ENCODE results near the gene AGPAT2.

Gene AGPAT2

DNA sequence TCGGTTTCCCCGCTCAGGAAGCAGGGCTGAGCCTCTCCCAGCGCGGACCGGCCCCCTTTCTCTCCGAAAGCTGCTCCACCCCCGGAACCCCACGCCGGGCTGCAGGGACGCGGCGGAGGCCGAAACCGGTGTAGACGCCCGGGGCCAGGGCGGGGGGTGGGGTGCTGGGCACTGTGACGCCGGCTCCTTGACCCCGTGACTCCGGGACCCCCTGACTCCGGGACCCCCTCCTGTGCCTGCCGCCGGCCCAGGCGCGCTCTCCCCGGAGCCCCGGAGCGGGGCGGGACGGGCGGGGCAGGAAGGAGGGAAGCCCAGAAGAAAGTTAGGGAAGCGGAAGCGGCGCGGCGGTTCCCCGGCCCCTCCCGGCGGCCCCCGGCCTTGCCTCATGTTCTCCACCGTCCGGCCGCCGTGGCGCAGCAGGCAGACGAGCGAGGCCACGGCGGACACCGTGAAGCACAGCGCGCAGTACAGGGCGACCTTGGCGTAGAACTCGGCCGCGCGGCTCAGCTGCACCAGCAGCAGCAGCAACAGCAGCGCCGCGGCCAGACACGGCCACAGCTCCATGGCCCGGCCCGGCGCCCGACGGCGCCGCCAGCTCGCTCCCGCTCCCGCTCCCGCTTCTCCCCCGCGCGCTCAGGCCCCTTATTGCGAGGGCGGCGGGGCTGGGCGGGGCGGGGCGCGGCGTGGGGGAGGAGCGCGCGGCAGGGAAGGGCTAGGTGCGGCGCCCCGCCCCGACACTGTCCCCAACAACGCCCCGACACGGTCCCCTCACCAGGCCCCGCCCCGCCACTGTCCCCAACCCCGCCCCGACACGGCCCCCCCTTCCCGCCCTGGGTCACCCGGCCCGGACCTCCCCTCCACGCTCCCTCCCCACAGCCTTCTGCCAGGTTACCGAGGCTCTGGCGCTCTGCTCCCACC, at the start of gene AGPAT2:
Gene AGPAT2 (minus strand): TSS at position 664 of the 918 bp plus-strand sequence. CDS start 100 bp downstream, at position 564.
- no peak for DNase-seq (ENCODE audit: low spot score)

DNA sequence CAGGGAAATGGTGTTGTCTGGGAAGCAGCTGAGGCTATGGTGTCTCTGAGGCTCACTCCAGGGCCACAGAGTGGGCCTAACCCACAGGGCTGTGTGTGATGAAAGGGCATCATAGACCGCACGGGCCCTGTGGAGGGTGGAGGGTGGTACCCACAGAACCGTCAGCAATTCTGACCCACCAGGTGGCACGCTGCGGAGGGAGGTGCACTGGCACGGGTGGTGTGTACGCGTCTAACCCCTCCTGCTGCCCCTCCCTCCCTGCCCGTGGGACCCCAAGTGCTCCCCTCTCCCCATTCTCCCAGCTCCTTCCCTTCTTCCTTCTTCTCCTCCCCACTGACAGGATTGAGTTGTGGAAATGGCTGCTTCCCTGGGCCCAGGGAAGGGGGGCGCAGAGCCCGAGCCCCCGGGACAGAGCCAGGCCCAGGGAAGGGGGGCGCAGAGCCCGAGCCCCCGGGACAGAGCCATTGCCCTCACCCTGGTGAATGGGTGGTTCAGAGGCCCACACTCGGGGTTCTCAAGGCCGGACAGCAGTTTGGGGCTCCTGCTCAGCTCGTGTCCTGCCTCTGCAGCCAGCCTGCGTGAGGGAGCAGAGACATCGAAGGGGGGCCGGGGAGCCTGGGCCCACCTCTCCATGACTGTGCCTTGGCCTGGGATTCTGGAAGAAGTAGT, 48.7 kb upstream of the AGPAT2 start:
- no peak for DNase-seq (ENCODE audit: low spot score)

DNA sequence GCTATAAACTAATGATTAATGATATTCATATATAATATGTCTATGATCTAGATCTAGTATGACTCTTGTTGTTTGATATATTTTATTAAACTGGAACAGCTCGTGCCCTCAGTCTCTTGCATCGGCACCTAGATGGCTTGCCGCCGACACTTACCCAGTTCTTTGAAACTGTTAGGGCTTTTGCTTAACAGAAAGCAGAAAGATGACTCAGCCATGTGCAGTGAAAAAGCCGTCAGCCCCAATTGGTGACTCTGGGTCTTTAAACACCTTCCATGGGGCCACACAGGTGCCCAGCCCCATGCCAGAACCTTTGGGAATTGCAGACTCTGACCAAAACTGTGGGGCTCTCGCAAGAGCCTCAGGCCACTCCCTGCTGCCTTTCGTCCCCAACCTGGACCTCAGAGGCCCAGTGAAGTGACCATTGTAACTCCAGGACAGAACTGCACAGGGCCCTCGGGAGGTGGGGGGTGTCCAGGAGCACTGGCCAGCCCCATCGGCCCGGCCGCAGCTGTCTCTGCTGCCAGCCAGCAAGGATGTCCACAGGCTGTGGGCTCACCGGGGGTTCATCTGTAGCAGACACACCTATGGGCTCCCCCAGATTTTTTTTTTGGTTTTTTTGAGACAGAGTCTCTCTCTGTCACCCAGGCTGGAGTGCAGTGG, 47.7 kb upstream of the AGPAT2 start:
- no peak for DNase-seq (ENCODE audit: low spot score)

DNA sequence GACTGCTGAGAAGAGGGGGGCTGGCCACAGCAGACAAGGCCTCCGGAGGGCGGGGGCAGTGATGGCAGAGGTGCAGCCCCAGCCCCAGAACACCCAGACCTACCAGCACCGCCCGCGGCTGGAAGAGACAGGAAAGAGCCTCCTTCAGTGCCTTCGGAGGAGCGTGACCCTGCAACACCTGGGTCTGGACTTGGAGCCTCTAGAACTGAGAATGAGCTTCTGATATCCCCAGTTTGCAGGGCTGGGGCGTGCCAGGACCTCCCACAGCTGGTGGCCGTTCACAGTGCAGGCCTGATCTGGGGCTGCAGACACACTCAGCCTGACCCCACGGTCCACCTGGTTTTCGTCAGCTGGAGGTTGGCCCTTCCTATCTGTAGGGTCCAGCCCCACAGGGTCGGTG, 46.4 kb upstream of the AGPAT2 start:
- no peak for DNase-seq (ENCODE audit: low spot score)

DNA sequence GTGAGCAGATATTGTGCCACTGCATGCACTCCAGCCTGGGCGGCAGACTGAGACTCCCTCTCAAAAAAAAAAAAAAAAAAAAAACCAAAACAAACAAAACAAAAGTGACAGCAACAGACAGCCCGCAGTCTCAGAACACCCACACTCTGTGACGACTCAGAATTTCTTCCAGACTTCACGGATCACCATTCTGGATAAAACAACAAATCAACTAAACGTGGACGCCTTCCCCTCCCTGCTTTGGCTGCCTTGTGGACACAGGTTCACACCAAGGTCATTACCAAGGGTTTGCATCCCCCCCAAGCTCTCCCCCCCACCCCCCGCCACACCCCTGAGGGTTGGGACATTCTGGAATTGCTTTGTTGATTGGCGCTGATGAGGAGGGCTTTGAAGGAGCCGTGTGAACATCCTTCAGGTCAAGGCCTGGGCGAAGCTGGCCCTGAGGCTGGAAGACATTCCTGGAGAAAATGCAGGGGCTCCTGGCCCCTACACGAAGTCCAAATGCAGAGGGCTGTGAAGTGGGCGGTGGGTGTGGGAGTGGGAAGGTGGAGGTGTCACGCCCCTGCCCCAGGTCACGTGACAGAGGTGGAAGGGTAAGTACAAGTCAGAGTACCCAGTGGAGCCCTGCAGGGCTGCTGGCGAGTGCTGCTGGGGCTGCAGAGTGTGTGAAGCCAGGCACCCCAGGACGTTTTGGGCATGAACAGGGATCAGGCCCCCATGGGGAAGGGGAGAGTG, 45.4 kb upstream of the AGPAT2 start:
- no peak for DNase-seq (ENCODE audit: low spot score)

DNA sequence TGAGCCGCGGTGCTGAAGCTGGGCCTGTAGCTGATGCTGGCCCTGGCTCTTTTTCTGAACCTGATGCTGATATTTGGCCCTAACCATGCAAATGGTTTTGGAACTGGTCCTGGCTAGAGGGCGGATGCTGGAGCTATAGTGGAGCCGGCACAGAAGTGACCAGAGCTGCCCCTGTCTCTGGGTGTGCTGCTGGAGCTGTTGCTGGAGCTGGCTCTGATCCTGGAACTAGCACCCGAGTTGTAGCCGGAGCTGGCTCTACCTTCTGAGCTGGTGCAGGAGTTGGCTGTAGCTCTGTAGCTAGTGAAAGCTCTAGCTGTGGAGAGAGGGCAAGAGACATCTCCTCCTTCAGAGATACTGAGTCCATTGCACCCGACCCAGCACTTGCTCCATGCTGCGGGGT, 42.7 kb upstream of the AGPAT2 start:
- no peak for DNase-seq (ENCODE audit: low spot score)

DNA sequence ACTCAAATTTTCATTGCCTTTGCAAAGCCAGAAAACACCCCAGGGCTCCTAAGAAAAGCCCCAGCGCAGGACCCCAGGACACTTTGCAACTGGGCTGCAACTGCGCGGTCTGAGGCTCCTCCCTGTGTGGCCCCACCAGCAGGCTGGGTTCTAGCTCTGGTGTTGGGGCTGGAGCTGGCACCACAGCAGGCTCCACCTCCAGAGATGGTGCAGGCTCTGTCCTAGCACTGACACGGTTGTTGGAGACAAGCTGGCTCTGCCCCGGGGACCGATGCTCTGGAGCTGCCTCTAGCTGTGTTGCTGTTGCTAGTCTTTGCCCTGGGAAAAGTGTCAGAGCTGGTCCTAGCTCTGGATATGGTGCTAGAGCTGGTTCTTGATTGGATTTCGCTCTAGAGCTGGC, 41.9 kb upstream of the AGPAT2 start:
- no peak for DNase-seq (ENCODE audit: low spot score)

DNA sequence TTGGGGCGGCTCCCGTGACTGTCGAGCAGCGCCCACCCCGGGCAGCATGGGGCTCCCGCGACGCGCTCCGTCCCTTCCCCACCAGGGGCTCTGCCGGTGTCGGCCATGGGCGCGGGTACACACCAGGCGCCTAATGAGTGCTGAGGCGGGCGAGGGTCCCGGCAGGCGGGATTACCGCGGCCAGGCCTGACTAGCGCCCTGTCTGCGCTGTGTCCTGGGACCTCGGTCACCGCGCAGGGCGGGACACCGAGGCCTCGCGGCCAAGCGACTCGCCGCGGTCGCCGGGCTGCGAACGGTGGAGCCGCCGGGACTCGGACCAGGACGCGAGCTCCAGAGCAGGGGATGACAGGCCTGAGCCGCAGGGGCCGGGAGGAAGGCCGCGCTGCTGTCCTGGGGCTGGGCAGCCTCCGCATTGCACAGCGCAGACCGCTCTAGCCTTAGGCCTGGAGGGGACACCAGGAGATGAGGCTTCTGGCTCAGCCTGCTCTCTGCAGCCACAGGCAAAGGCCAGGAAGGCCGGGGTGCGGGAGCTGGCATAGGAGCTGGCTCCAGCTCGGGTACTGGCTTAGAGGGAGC, 41.4 kb upstream of the AGPAT2 start:
- no peak for DNase-seq (ENCODE audit: low spot score)

DNA sequence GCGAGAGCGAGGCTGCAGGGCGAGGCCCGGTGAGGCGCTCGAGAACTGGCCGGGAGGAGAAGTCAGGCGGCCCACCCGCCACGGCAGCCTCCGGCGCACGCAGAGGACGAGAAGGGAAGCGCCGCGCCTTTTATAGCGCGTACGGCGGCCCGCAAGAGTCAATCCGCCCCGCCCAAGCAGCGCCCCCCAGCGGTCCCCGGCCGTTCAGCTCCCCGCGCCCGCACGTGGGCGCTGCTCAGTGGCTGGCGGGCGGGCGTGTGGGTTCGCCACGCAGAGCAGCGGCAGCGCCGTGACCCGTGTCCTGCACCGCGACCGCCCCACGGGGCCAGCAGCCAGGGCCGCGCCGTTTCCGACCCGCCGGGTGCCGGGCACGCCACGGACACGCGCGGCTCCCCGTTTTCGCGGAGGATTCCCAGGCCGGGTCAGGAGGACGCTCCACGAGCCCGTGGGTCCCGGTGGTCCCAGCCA, 40.9 kb upstream of the AGPAT2 start:
- DNase-seq (ENCODE audit: low spot score), result peak; percentile 64

DNA sequence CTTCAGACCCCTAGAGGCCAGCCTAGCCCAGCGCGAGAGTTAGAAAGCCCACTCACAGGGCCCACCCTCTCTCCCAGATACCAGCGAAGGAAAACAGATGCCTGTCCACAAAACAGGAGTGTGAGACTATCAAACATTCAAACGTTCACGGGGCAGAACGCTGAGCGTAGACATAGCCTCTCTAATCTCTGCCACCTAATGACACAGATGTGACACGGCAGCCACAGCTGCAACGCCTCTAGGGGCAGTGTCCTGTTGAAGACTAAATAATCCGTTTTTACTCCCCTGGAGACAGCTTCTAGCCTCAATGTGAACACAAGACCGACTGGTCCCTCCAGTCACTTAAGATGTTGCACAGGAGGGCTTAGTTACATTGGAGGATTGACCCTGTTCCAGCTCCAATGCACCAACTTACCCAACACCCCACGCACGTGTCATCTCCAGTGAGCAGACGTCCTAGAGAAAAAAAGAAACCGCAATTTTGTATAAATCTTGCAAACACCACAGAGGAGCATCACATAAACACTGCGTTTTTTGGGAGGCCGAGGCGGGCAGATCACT, 39.5 kb upstream of the AGPAT2 start:
- no peak for DNase-seq (ENCODE audit: low spot score)

DNA sequence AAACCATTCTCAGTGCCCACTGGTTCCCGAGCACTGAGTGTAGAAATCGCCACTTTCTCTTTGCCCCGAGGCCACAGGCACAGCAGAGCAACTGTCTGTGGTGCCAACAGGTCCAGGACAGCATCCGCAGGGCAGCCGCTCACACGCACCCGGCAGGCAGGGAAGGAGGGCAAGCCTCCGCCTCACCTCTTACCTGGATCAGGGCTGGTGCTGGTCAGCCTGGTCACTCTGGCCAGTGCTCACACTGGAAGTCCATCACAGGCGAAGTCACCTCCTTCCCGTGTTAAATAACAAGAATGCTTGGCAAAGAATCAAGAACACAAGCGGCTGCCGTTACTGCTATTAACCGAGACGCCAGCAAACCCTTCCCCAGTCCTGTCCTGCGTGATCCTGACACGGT, 38.9 kb upstream of the AGPAT2 start:
- no peak for DNase-seq (ENCODE audit: low spot score)

DNA sequence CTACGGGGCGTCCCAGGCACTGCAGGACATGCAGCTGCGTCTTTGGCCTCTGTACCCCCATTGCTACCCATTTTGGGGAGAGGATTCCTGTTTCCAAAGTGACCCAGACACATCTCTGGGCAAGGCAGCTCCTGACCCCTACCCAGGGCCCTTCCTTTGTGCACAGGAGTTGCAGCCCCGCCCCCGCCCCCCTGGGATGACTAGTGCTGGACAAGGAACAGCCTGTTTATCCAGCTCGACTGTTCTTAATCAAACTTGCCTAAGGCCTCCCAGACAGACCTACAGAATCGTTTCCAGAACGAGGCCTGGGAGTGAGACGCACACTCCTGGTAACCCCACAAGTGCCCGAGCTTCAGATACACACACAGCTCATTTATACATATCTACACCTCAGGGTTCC, 38.4 kb upstream of the AGPAT2 start:
- DNase-seq (ENCODE audit: low spot score), result no peak

DNA sequence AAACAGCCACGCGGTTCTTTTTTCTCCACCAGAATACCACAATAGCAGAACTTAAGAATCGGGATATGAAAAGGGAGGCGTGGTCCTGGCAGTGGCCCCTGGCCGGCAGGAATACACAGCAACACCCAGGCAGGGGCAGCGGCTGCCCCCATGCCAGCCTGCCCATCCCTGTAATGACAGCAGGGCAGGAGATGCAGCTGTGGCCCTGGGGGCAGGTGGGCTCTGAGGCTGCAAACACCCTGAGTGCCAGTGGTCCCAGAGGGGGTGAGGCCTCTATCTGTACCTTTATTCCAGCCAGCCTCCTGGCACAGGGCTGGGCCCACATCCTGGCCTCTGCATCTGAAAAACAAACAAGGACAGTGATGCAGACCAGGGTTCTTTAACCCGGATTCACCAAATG, 37.5 kb upstream of the AGPAT2 start:
- no peak for DNase-seq (ENCODE audit: low spot score)

DNA sequence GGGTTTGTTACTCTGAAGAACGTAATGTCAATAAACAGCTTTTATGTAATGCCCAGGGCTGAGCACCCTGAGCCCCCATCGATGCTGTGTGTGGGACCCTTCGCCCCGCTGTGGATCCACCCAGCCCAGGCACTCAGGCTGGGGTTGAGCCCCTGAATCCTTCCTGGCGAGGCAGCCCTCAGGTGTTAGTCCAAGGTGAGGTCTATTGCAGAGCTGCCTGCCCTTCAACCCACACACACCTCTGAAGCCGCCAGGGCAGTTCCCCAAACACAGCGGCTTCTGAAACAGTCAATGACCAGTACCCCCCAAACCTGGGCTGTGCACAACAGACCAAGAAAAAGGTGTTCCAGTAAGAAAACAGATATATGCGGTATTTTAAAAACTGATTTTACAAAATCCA, 36.7 kb upstream of the AGPAT2 start:
- no peak for DNase-seq (ENCODE audit: low spot score)

DNA sequence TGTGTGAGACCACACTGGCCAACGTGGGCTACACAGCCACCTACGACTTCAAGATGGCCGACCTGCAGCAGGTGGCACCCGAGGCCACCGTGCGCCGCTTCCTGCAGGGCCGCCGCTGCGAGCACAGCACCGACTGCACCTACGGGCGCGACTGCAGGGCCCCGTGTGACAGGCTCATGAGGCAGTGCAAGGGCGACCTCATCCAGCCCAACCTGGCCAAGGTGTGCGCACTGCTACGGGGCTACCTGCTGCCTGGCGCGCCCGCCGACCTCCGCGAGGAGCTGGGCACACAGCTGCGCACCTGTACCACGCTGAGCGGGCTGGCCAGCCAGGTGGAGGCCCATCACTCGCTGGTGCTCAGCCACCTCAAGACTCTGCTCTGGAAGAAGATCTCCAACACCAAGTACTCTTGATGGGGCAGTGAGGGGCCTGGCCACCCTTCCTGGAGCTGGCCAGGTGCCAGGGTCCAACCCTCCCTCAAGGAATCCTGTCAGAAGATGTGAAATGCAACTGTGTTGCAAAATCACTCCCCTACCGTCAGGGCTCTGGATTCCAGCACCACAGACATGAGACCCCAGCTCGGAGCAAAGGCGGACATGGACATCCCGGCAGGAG, 36.2 kb upstream of the AGPAT2 start:
- DNase-seq (ENCODE audit: low spot score), result no peak

DNA sequence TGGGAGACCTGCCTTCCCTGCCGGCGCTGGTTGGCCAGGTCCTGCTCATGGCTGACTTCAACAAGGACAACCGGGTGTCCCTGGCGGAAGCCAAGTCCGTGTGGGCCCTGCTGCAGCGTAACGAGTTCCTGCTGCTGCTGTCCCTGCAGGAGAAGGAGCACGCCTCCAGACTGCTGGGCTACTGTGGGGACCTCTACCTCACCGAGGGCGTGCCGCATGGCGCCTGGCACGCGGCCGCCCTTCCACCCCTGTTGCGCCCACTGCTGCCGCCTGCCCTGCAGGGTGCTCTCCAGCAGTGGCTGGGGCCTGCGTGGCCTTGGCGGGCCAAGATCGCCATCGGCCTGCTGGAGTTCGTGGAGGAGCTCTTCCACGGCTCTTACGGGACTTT, 35.7 kb upstream of the AGPAT2 start:
- no peak for DNase-seq (ENCODE audit: low spot score)

DNA sequence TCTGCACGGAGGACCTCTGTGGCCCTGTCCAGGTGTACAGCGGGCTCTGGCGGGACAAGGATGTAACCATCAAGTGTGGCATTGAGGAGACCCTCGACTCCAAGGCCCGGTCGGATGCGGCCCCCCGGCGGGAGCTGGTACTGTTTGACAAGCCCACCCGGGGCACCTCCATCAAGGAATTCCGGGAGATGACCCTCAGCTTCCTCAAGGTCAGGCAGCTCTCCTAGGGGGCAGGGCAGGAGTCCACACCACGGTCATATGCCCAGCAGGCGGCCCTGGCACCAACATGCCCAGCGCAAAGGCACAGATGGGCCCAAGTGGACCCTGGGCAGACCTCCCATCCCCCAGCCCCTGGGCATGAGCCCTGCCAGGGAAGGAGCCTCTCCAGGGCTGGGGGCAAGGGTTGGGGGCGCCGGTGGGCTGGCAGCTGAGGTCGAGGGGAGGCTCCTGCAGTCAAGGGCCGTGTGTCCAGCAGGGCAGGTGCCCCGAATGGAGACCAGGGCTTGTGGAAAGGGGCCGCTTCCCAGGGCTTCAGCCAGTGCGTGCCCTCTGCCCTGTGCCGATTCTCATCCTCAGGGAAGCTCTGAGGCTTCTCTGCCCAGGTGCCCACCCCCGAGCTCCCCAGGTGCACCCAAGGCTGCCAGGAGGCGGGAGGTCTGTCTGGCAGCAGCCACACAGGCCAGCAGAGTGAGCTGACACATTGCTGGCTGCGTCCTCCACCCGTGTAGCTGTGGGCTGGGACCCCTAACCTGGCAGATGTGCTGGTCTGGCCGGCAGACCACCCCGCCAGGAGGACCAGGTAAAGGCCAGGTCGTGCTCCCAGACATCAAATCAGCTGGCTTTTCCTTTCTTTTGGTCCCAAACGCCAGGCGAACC, 35.1 kb upstream of the AGPAT2 start:
- DNase-seq (ENCODE audit: low spot score), result no peak

DNA sequence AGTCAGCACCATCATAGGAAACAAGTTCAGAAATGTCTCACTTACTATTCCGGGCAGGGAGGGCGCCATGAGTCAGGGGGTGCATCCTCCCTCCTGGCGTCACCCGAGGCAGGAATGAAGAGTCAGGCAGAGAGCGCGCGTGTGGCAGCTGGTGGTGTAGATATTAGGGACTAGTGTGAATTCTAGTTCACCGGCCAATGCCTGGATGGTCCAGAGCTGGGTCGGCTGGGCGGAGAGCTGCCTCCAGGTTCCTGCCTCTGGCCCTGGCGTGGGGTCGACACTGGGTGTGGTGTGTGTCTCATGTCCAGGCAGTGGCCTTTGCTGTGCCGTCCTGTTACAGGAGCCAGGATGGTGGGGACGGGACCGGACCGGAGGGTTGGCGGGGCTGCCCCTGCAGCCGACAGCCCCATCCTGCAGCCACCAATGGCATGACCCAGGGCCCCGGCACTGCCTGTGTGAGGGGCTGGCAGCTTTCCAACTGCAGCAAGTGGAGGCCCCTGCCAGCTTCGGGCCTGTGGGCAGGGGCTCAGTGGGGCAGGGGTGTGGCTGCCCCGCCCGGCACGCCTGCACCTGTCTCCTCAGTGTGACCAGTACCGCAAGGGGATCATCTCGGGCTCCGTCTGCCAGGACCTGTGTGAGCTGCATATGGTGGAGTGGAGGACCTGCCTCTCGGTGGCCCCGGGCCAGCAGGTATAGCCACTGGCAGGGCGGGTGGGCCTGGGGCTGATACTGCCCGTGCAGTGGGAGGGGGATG, 34.3 kb upstream of the AGPAT2 start:
- DNase-seq (ENCODE audit: low spot score), result no peak

DNA sequence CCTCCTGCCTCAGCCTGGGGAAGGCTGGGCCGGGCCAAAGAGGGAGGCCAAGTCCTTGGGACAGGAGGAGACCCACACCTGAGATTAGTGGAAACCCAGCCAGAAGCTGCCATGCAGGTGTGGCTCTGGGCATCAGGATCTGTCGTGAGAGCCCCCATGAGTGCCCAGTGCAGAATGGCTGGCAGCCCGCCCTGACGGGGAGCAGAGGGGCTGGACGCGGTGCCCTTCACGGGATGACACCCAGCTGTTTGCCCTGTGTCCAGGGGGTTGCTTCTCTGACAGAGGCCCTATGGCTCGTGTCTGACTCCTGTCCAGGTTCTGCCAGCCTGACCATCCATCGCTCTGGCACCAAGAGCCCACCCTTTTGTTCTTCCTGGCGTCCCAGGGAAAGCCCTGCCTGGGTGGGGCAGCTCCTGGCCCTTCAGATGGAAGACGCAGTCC, 33.7 kb upstream of the AGPAT2 start:
- DNase-seq (ENCODE audit: low spot score), result no peak

Measured in pons (tissue), 1 donor.